Naive thymus-derived CD4-positive, alpha-beta T cell (primary cell): ENCODE measurements around the gene FAM217A. TPM values are rescaled to one million over a fixed set of nuclear protein-coding genes. Genes with fewer than 3 reads are reported as not detected.
A peak's percentile ranks its signal among the peaks of the same experiment; 100 is the strongest.

Source experiments
- ATAC-seq: fragments of 150-1000 bp; cut with Tn5 transposase; 2 replicates; pipeline ENCODE4 v1.10.0; 2021; ENCODE audit warnings: mild to moderate bottlenecking, moderate library complexity
- CTCF ChIA-PET: fragments of 350-600 bp; sonication (Branson Sonifier 250); formaldehyde crosslinking; loops from one replicate; lab custom pipeline; 2021; ENCODE audit warnings: antibody characterized with exemption; lab: Charles Lee
- POLR2A ChIA-PET: fragments of 350-600 bp; sonication (Branson Sonifier 250); formaldehyde crosslinking; loops from one replicate; lab custom pipeline; 2021; ENCODE audit warnings: antibody characterized with exemption, inconsistent platforms; lab: Charles Lee
- DNase-seq, 9 donors: peaks; one replicate each; pipeline versions ENCODE4 v3.0.0 to v3.0.0-alpha.2; 2020 to 2022; ENCODE audit warnings: mixed read lengths in 1 of 9
- H3K27ac ChIP-seq: one replicate; pipeline ENCODE4 v1.7.0; 2013; ENCODE audit warnings: mild to moderate bottlenecking, low read depth, low read length, moderate library complexity
- H3K27me3 ChIP-seq, 2 donors: one replicate each; pipeline ENCODE4 v1.7.0; 2013; ENCODE audit warnings: low read length in 2 of 2, mild to moderate bottlenecking in 2 of 2, moderate library complexity in 2 of 2; ENCODE audit not compliant: control insufficient read depth in 2 of 2, insufficient read depth in 2 of 2
- H3K36me3 ChIP-seq, 3 experiments: 1 replicate in 2 of 3; 2 replicates in 1 of 3; pipeline ENCODE4 v1.7.0; 2013; ENCODE audit warnings: low read length in 3 of 3, mild to moderate bottlenecking in 3 of 3, moderate library complexity in 1 of 3; ENCODE audit not compliant: insufficient read depth in 3 of 3, control insufficient read depth in 2 of 3
- H3K4me1 ChIP-seq, 2 donors: one replicate each; pipeline ENCODE4 v1.7.0; 2013; ENCODE audit warnings: low read length in 2 of 2, mild to moderate bottlenecking in 2 of 2, moderate library complexity in 1 of 2; ENCODE audit not compliant: control insufficient read depth in 2 of 2, insufficient read depth in 2 of 2
- H3K4me3 ChIP-seq: 2 replicates; pipeline ENCODE4 v1.7.0; 2013; ENCODE audit warnings: mild to moderate bottlenecking, low read length
- H3K9me3 ChIP-seq, 3 experiments: 1 replicate in 2 of 3; 2 replicates in 1 of 3; pipeline ENCODE4 v1.7.0; 2013; ENCODE audit warnings: low read length in 3 of 3; ENCODE audit not compliant: control insufficient read depth in 2 of 3
- H3K27ac Mint-ChIP-seq, 9 donors: one replicate each; pipeline ENCODE4 v1.8.0; 2020 to 2022; ENCODE audit warnings: mixed read lengths in 9 of 9, mild to moderate bottlenecking in 8 of 9, moderate library complexity in 5 of 9, inconsistent platforms in 2 of 9
- H3K27me3 Mint-ChIP-seq, 5 donors: one replicate each; pipeline ENCODE4 v1.8.0; 2021 to 2022; ENCODE audit warnings: mixed read lengths in 5 of 5, mild to moderate bottlenecking in 1 of 5
- H3K36me3 Mint-ChIP-seq, 5 donors: one replicate each; pipeline ENCODE4 v1.8.0; 2020 to 2022; ENCODE audit warnings: mixed read lengths in 5 of 5, mild to moderate bottlenecking in 3 of 5, inconsistent platforms in 1 of 5
- H3K4me1 Mint-ChIP-seq, 7 donors: one replicate each; pipeline ENCODE4 v1.8.0; 2020 to 2022; ENCODE audit warnings: mixed read lengths in 7 of 7, mild to moderate bottlenecking in 3 of 7, inconsistent platforms in 1 of 7
- H3K4me3 Mint-ChIP-seq, 10 donors: one replicate each; pipeline ENCODE4 v1.8.0; 2020 to 2022; ENCODE audit warnings: mild to moderate bottlenecking in 10 of 10, mixed read lengths in 10 of 10, moderate library complexity in 6 of 10, inconsistent platforms in 2 of 10
- H3K9me3 Mint-ChIP-seq, 11 donors: one replicate each; pipeline ENCODE4 v1.8.0; 2020 to 2022; ENCODE audit warnings: mixed read lengths in 11 of 11, mild to moderate bottlenecking in 4 of 11, inconsistent platforms in 1 of 11, moderate library complexity in 1 of 11
- intact Hi-C, 2 donors: fragments of 100-400 bp; cut with micrococcal nuclease; formaldehyde crosslinking; loops; one replicate each; pipeline ENCODE4 v1.15.1; 2023
- polyA plus RNA-seq, 2 donors: library from polyadenylated mRNA; unstranded; fragments of 300-500 nt; fragmentation: Illumina TruSeq; gene quantifications; one replicate each; pipeline ENCODE4 v1.2.3, GENCODE V29; 2021
- total RNA-seq, 6 experiments: library from RNA in 5 of 6; stranded (reverse) in 5 of 6; gene quantifications; 1 replicate in 5 of 6; 2 replicates in 1 of 6; pipeline ENCODE4 v1.2.3 and lab custom pipeline; 2021 to 2026

The FAM217A gene
- total and polyA plus RNA-seq, 7 experiments from 2014 or later: 0.16 TPM; not detected in 6

GRCh38 chr6:4030669-4031068 is 48.3 kb downstream of the FAM217A start:
- no peaks in the 10 kb centered on the region for H3K27me3 Mint-ChIP-seq
- intact Hi-C loops: no loop called here
- Histone ChIP-seq H3K36me3 (peaks cover 10 to 16% (median 10%) of the 10 kb centered on the region in 3 experiments), H3K4me3 (no peak overlapping the region), H3K27ac (no peak overlapping the region), H3K4me1 (peaks cover 25 to 30% of the 10 kb centered on the region in 2 donors), H3K27me3 (no peaks in the 10 kb centered on the region), H3K9me3 (no peaks in the 10 kb centered on the region)
- H3K27ac Mint-ChIP-seq: peak overlapping the region in 7 of 9 donors; percentile 2 to 76 (median 50)
- CTCF ChIA-PET: no interaction called here
- H3K4me1 Mint-ChIP-seq: peaks cover 57 to 88% (median 84%) of the 10 kb centered on the region in 7 donors
- peak; percentile 56 for ATAC-seq
- no peak for DNase-seq
- peaks cover 0 to 1% (median 0%) of the 10 kb centered on the region in 11 donors for H3K9me3 Mint-ChIP-seq
- POLR2A ChIA-PET: interaction anchor here (0.8 to 1.4 kb wide), 3 partner anchors 9 to 104 kb away, joined by 3 to 7 read pairs (median 3); partner anchors contain the start of gene ECI2
- H3K4me3 Mint-ChIP-seq: peak overlapping the region in 6 of 10 donors; percentile 4 to 57 (median 23)
- H3K36me3 Mint-ChIP-seq: peaks cover 18 to 55% (median 32%) of the 10 kb centered on the region in 5 donors

GRCh38 chr6:4029687-4030086 is 49.2 kb downstream of the FAM217A start:
- peaks cover 18 to 51% (median 32%) of the 10 kb centered on the region in 5 donors for H3K36me3 Mint-ChIP-seq

DNA sequence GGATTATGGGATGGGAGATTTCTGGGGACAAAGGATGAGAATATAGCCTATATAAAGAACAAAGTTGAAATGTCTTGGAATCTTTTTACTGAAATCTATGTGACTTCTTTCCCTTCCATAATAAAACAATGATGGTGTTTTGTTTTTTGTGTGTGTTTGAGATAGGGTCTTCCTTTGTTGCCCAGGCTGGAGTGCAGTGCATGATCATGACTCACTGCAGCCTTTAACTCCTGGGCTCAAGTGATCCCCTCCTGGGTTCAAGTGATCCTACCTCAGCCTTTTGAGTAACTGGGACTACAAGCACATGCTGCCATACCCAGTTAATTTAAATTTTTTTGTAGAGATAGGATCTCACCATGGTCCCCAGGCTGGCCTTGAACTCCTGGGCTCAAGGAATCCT is 50.9 kb downstream of the FAM217A start:
- intact Hi-C loops: no loop called here
- POLR2A ChIA-PET: interaction anchor here (1.5 kb wide), 1 partner anchor 10 kb away, joined by 4 read pairs; no protein-coding TSS in a partner anchor
- DNase-seq: no peak
- Mint-ChIP-seq H3K4me3 (peak overlapping the region in 7 of 10 donors; percentile 0 to 57 (median 20)), H3K27ac (no peak overlapping the region), H3K27me3 (no peaks in the 10 kb centered on the region), H3K4me1 (peaks cover 62 to 94% (median 93%) of the 10 kb centered on the region in 7 donors), H3K9me3 (peaks cover 0 to 1% (median 0%) of the 10 kb centered on the region in 11 donors), H3K36me3 (peaks cover 18 to 44% (median 32%) of the 10 kb centered on the region in 5 donors)
- Histone ChIP-seq H3K27ac (no peak overlapping the region), H3K4me1 (peaks cover 40 to 47% of the 10 kb centered on the region in 2 donors), H3K4me3 (no peak overlapping the region), H3K27me3 (no peaks in the 10 kb centered on the region), H3K36me3 (peaks cover 6 to 20% (median 12%) of the 10 kb centered on the region in 3 experiments), H3K9me3 (no peaks in the 10 kb centered on the region)
- CTCF ChIA-PET: no interaction called here
- no peak for ATAC-seq

More at GRCh38 chr6:4029687-4030086, 49.2 kb downstream of the FAM217A start:
- peak overlapping the region in 5 of 9 donors; percentile 12 to 63 (median 57) for H3K27ac Mint-ChIP-seq
- Histone ChIP-seq H3K27ac (no peak overlapping the region), H3K27me3 (no peaks in the 10 kb centered on the region), H3K36me3 (peaks cover 10 to 17% (median 10%) of the 10 kb centered on the region in 3 experiments), H3K4me3 (no peak overlapping the region), H3K9me3 (no peaks in the 10 kb centered on the region), H3K4me1 (peaks cover 31 to 34% of the 10 kb centered on the region in 2 donors)
- H3K9me3 Mint-ChIP-seq: peaks cover 0 to 1% (median 0%) of the 10 kb centered on the region in 11 donors
- DNase-seq (no peak), ATAC-seq (no peak)
- H3K27me3 Mint-ChIP-seq: no peaks in the 10 kb centered on the region
- peak overlapping the region in 7 of 10 donors; percentile 6 to 72 (median 11) for H3K4me3 Mint-ChIP-seq
- ChIA-PET POLR2A (no interaction called here), CTCF (no interaction called here)
- peaks cover 53 to 92% (median 91%) of the 10 kb centered on the region in 7 donors for H3K4me1 Mint-ChIP-seq
- intact Hi-C loops: no loop called here

- Mint-ChIP-seq H3K4me3 (peak overlapping the region in 7 of 10 donors; percentile 8 to 92 (median 33)), H3K9me3 (peaks cover 0 to 3% (median 0%) of the 10 kb centered on the region in 11 donors), H3K36me3 (peaks cover 12 to 27% (median 20%) of the 10 kb centered on the region in 5 donors), H3K4me1 (peaks cover 53 to 94% (median 86%) of the 10 kb centered on the region in 7 donors), H3K27me3 (no peaks in the 10 kb centered on the region), H3K27ac (peak overlapping the region in 1 of 9 donors; percentile 21)
- ChIA-PET POLR2A (no interaction called here), CTCF (no interaction called here)
- H3K9me3 ChIP-seq: no peaks in the 10 kb centered on the region
- no peak for DNase-seq
- ATAC-seq: no peak
- intact Hi-C loops: no loop called here
- H3K27me3 ChIP-seq: no peaks in the 10 kb centered on the region
- no peak overlapping the region for H3K4me3 ChIP-seq
- peaks cover 42 to 48% of the 10 kb centered on the region in 2 donors for H3K4me1 ChIP-seq
- H3K27ac ChIP-seq: no peak overlapping the region
- peaks cover 0 to 18% (median 3%) of the 10 kb centered on the region in 3 experiments for H3K36me3 ChIP-seq
Measured at GRCh38 chr6:4025681-4026080, 53.3 kb downstream of the FAM217A start.

DNA sequence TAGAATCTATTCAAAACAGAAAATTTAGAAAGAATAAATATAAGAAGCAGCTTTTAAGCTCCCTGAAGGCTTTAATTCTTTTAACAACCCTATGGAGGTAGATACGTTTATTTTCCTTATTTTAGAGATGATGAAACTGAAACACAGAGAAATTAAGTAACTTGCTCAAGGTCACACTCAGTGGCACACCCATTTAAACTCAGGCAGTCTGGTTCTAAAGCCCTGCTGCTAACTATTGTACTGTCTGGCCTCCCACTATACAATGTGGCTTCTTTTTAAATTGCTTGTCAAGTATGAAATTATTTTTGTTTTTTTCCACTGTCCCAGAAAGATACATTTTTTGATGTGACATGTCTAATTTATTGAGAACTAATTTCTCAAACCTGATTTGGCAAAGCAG is 55.7 kb downstream of the FAM217A start:
- Histone ChIP-seq H3K27me3 (no peaks in the 10 kb centered on the region), H3K27ac (peak overlapping the region; percentile 95), H3K4me1 (peaks cover 41 to 48% of the 10 kb centered on the region in 2 donors), H3K9me3 (no peaks in the 10 kb centered on the region), H3K4me3 (peak overlapping the region; percentile 76), H3K36me3 (peaks cover 0 to 14% (median 3%) of the 10 kb centered on the region in 3 experiments)
- H3K27me3 Mint-ChIP-seq: no peaks in the 10 kb centered on the region
- H3K9me3 Mint-ChIP-seq: peaks cover 0 to 5% (median 0%) of the 10 kb centered on the region in 11 donors
- peaks cover 41 to 89% (median 74%) of the 10 kb centered on the region in 7 donors for H3K4me1 Mint-ChIP-seq
- ATAC-seq (no peak), DNase-seq (no peak)
- peaks cover 0 to 16% (median 6%) of the 10 kb centered on the region in 5 donors for H3K36me3 Mint-ChIP-seq
- H3K27ac Mint-ChIP-seq: peak overlapping the region; percentile 56 to 100 (median 94)
- peak overlapping the region; percentile 92 to 99 (median 98) for H3K4me3 Mint-ChIP-seq
- intact Hi-C loops: loop anchor here (2.0 to 5.0 kb wide), 6 partner anchors 14 to 1256 kb away; partner anchors contain the start of genes CDYL (in 1 of the 2), FARS2 (in 1 of the 2), LYRM4 (in 1 of the 2) and SLC22A23 (in 1 of the 2)
- ChIA-PET POLR2A (interaction anchor here (0.7 to 1.1 kb wide), 4 partner anchors 10 to 110 kb away, joined by 3 to 5 read pairs (median 3); no protein-coding TSS in a partner anchor), CTCF (interaction anchor here (0.6 to 2.6 kb wide), 3 partner anchors 113 to 993 kb away, joined by 3 to 16 read pairs (median 5); no protein-coding TSS in a partner anchor)

GRCh38 chr6:4021854-4022695 is 56.9 kb downstream of the FAM217A start:
- intact Hi-C loops: loop anchor here (1.0 to 5.0 kb wide), 14 partner anchors 13 to 1255 kb away; partner anchors contain the start of genes FARS2 (in 2 of the 2), LYRM4 (in 2 of the 2), BPHL (in 1 of the 2) and CDYL (in 1 of the 2)
- H3K36me3 Mint-ChIP-seq: peaks cover 0 to 16% (median 5%) of the 10 kb centered on the region in 5 donors
- POLR2A ChIA-PET: interaction anchor here (0.6 to 2.2 kb wide), 19 partner anchors 9 to 1033 kb away, joined by 3 to 20 read pairs (median 5); partner anchors contain the start of genes CDYL, ECI2, FAM50B and PSMG4
- peak; percentile 18 for ATAC-seq
- DNase-seq: peak in 7 of 9 donors; percentile 10 to 58 (median 27)
- peaks cover 40 to 87% (median 68%) of the 10 kb centered on the region in 7 donors for H3K4me1 Mint-ChIP-seq
- no peaks in the 10 kb centered on the region for H3K27me3 Mint-ChIP-seq
- Histone ChIP-seq H3K36me3 (peaks cover 0 to 7% (median 3%) of the 10 kb centered on the region in 3 experiments), H3K27ac (peak overlapping the region; percentile 95), H3K27me3 (no peaks in the 10 kb centered on the region), H3K9me3 (no peaks in the 10 kb centered on the region), H3K4me1 (peaks cover 44 to 54% of the 10 kb centered on the region in 2 donors), H3K4me3 (peak overlapping the region; percentile 76)
- H3K4me3 Mint-ChIP-seq: peak overlapping the region; percentile 92 to 99 (median 98)
- peaks cover 0 to 5% (median 0%) of the 10 kb centered on the region in 11 donors for H3K9me3 Mint-ChIP-seq
- peak overlapping the region; percentile 94 to 100 (median 99) for H3K27ac Mint-ChIP-seq
- CTCF ChIA-PET: interaction anchor here (0.7 to 2.6 kb wide), 15 partner anchors 11 to 913 kb away, joined by 3 to 16 read pairs (median 5); partner anchors contain the start of genes ECI2 and FAM50B
